ENCODE results near the gene DIS3L2. TPM values are rescaled to one million over a fixed set of nuclear protein-coding genes. Genes with fewer than 3 reads are reported as not detected.
A peak's percentile ranks its signal among the peaks of the same experiment; 100 is the strongest.
"Not testable (repeated sequence)": the region's sequence is repeated elsewhere in the genome, so short reads cannot be mapped to it uniquely, and the experiment has no call there.

Gene DIS3L2
- total RNA-seq, 2 experiments from 2014 or later, result 25.6 to 34.5 TPM

GRCh38 chr2:232333361-232334135 lies 372.0 kb downstream of the DIS3L2 start:
- intact Hi-C loops (cut with DNase I, micrococcal nuclease), result no loop called here
- CTCF ChIA-PET, result interaction anchor here (0.6 to 0.7 kb wide), 3 partner anchors 18 to 154 kb away, joined by 3 read pairs; no protein-coding TSS in a partner anchor
- Mint-ChIP-seq H3K9me3 (ENCODE audit: low read depth) (no peaks in the 10 kb centered on the region), H3K4me1 (no peaks in the 10 kb centered on the region), H3K27ac (no peak overlapping the region), H3K4me3 (no peak overlapping the region), H3K27me3 (no peaks in the 10 kb centered on the region), H3K36me3 (ENCODE audit: low read depth) (no peaks in the 10 kb centered on the region)
- POLR2A ChIA-PET, result no interaction called here
- DNase-seq (peak; percentile 28), ATAC-seq (peak; percentile 17)

DNA sequence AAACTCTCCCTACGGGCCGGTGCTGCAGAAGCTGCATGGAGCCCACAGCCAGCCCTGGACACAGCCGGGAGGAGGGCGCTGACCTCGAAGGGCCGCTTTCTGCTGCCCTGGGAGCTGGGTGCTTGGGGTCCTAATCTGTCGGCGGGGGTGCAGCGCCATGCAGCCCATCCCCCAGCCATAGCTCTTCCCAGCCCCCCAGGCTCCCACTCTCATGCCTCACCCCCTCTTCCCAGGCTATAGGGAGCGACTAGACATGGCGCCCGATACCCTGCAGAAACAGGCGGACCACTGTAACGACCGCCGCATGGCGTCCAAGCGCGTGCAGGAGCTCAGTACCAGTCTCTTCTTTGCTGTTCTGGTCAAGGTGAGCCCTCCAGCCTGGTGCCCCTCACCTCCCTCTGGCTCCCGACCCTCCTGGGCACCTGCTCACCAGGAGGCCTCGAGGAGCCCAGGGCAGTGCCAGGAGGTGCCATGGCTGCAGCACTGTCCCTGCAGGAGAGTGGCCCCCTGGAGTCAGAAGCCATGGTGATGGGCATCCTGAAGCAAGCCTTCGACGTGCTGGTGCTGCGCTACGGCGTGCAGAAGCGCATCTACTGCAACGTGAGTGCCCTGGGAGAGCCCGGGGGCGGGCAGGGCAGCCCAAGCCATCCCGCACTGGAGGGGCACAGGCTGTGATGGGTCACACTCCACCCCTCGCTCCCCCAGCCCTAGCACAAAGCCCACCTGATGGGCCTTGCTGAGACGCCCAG lies 372.8 kb downstream of the DIS3L2 start:
- H3K36me3 Mint-ChIP-seq (ENCODE audit: low read depth); H3K27ac Mint-ChIP-seq; H3K27me3 Mint-ChIP-seq; POLR2A ChIA-PET; H3K4me3 Mint-ChIP-seq; H3K9me3 Mint-ChIP-seq (ENCODE audit: low read depth); intact Hi-C loops (cut with DNase I, micrococcal nuclease); ATAC-seq; H3K4me1 Mint-ChIP-seq: not testable (repeated sequence)
- CTCF ChIA-PET, result interaction anchor here (0.7 kb wide), 2 partner anchors 19 to 32 kb away, joined by 3 read pairs; no protein-coding TSS in a partner anchor
- peak; percentile 3 for DNase-seq

GRCh38 chr2:232334885-232335205 lies 373.3 kb downstream of the DIS3L2 start:
- POLR2A ChIA-PET; H3K27me3 Mint-ChIP-seq; H3K4me3 Mint-ChIP-seq; H3K4me1 Mint-ChIP-seq; H3K27ac Mint-ChIP-seq; DNase-seq; H3K36me3 Mint-ChIP-seq (ENCODE audit: low read depth); ATAC-seq; H3K9me3 Mint-ChIP-seq (ENCODE audit: low read depth): not testable (repeated sequence)
- CTCF ChIA-PET, result interaction anchor here (0.7 to 1.2 kb wide), 2 partner anchors 12 to 105 kb away, joined by 3 read pairs; no protein-coding TSS in a partner anchor
- intact Hi-C loops (cut with DNase I, micrococcal nuclease), result loop anchor here in 1 of 2 experiments (5.0 kb wide), 1 partner anchor 102 kb away; no protein-coding TSS in a partner anchor

GRCh38 chr2:232335206-232335858 lies 373.8 kb downstream of the DIS3L2 start:
- H3K27ac Mint-ChIP-seq; H3K4me1 Mint-ChIP-seq; H3K27me3 Mint-ChIP-seq; H3K36me3 Mint-ChIP-seq (ENCODE audit: low read depth); H3K9me3 Mint-ChIP-seq (ENCODE audit: low read depth); H3K4me3 Mint-ChIP-seq; POLR2A ChIA-PET: not testable (repeated sequence)
- CTCF ChIA-PET, result interaction anchor here (0.6 to 1.5 kb wide), 5 partner anchors 12 to 433 kb away, joined by 3 read pairs; no protein-coding TSS in a partner anchor
- intact Hi-C loops (cut with DNase I, micrococcal nuclease), result loop anchor here in 1 of 2 experiments (5.0 kb wide), 1 partner anchor 102 kb away; no protein-coding TSS in a partner anchor
- DNase-seq (peak; percentile 3), ATAC-seq (peak; percentile 66)

DNA sequence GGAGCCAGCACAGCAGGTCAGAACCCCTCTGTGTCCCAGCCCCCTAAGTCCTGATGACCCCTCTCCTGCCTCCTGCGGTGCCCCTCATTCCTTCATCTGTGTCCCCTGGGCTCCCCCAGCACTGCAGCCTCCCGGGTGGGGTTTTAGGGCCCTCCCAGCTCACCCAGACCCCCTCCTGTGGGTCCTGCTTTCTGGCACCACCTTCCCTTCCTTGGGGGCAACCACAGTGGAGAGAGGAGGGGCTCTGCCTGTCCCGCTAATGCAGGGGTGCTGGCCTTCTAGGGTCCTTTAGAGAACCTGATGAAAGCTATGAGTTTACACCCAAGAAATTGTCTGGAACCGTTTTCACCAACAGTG lies 374.3 kb downstream of the DIS3L2 start:
- ChIA-PET POLR2A (no interaction called here), CTCF (interaction anchor here (0.6 to 1.5 kb wide), 6 partner anchors 13 to 434 kb away, joined by 3 to 5 read pairs (median 3); no protein-coding TSS in a partner anchor)
- H3K27ac Mint-ChIP-seq, result no peak overlapping the region
- no peaks in the 10 kb centered on the region for H3K4me1 Mint-ChIP-seq
- no peak overlapping the region for H3K4me3 Mint-ChIP-seq
- ATAC-seq (no peak), DNase-seq (no peak)
- no peaks in the 10 kb centered on the region for H3K27me3 Mint-ChIP-seq
- intact Hi-C loops (cut with DNase I, micrococcal nuclease), result loop anchor here (1.0 to 5.0 kb wide), 2 partner anchors 101 to 104 kb away; no protein-coding TSS in a partner anchor
- peaks cover 2% of the 10 kb centered on the region for H3K36me3 Mint-ChIP-seq (ENCODE audit: low read depth)
- no peaks in the 10 kb centered on the region for H3K9me3 Mint-ChIP-seq (ENCODE audit: low read depth)

- intact Hi-C loops (cut with DNase I, micrococcal nuclease), result loop anchor here (1.0 to 5.0 kb wide), 2 partner anchors 101 to 104 kb away; no protein-coding TSS in a partner anchor
- no peak overlapping the region for H3K27ac Mint-ChIP-seq
- no peak for ATAC-seq
- DNase-seq, result peak; percentile 2
- CTCF ChIA-PET, result interaction anchor here (0.6 to 1.5 kb wide), 8 partner anchors 13 to 913 kb away, joined by 3 to 5 read pairs (median 3); no protein-coding TSS in a partner anchor
- no peaks in the 10 kb centered on the region for H3K4me1 Mint-ChIP-seq
- peaks cover 2% of the 10 kb centered on the region for H3K36me3 Mint-ChIP-seq (ENCODE audit: low read depth)
- POLR2A ChIA-PET, result no interaction called here
- H3K9me3 Mint-ChIP-seq (ENCODE audit: low read depth), result no peaks in the 10 kb centered on the region
- no peaks in the 10 kb centered on the region for H3K27me3 Mint-ChIP-seq
- no peak overlapping the region for H3K4me3 Mint-ChIP-seq
Observed at GRCh38 chr2:232336241-232336736, 374.8 kb downstream of the DIS3L2 start.

- CTCF ChIA-PET, result interaction anchor here (0.6 to 1.5 kb wide), 2 partner anchors 428 to 912 kb away, joined by 3 read pairs; no protein-coding TSS in a partner anchor
- no peak for ATAC-seq
- no peaks in the 10 kb centered on the region for H3K9me3 Mint-ChIP-seq (ENCODE audit: low read depth)
- peak; percentile 2 for DNase-seq
- no peaks in the 10 kb centered on the region for H3K27me3 Mint-ChIP-seq
- H3K4me1 Mint-ChIP-seq, result no peaks in the 10 kb centered on the region
- POLR2A ChIA-PET, result no interaction called here
- intact Hi-C loops (cut with DNase I, micrococcal nuclease), result loop anchor here (1.0 to 5.0 kb wide), 2 partner anchors 100 to 103 kb away; no protein-coding TSS in a partner anchor
- H3K4me3 Mint-ChIP-seq, result no peak overlapping the region
- peaks cover 2% of the 10 kb centered on the region for H3K36me3 Mint-ChIP-seq (ENCODE audit: low read depth)
- no peak overlapping the region for H3K27ac Mint-ChIP-seq
Observed at GRCh38 chr2:232336981-232337720, 375.6 kb downstream of the DIS3L2 start.

DNA sequence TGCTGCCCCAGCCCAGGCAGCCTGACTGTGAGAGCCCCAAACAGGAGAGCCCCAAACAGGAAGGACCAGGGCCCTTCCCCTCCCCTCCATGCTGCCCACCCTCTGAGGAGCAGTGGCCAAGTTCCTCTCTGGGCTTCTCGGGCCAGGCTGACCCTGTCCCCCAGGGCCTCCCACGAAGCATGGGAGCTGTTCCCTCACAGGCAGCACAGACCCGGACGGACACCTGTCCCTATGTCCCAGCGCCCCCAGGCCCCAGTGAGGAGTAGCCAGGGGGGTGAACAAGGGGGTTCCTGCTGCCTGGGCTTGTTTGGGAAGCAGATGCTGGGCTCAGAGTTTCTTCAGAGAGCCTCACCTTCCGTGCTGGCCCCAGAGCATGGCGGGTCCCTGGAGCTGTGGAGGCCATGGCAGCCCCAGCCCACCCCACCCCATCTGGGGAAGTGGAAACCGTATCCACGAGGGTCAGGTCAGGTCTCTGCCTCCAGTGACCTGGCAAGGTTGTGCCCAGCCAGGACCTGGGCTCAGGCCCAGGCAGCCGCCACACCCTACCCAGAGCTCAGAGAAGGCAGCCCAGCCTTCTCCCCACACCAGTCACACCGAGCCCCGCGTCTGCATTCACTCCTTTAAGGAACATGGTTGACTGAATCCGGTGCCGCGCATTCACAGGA lies 376.7 kb downstream of the DIS3L2 start:
- intact Hi-C loops (cut with DNase I, micrococcal nuclease), result loop anchor here in 1 of 2 experiments (5.0 kb wide), 1 partner anchor 99 kb away; no protein-coding TSS in a partner anchor
- H3K4me1 Mint-ChIP-seq; ATAC-seq; H3K27ac Mint-ChIP-seq; H3K4me3 Mint-ChIP-seq; H3K36me3 Mint-ChIP-seq (ENCODE audit: low read depth); CTCF ChIA-PET; POLR2A ChIA-PET; H3K9me3 Mint-ChIP-seq (ENCODE audit: low read depth); H3K27me3 Mint-ChIP-seq: not testable (repeated sequence)
- DNase-seq, result peak; percentile 2

- Mint-ChIP-seq H3K4me1 (peaks cover 2% of the 10 kb centered on the region), H3K4me3 (no peak overlapping the region), H3K27ac (no peak overlapping the region), H3K36me3 (ENCODE audit: low read depth) (peaks cover 2% of the 10 kb centered on the region), H3K9me3 (ENCODE audit: low read depth) (no peaks in the 10 kb centered on the region), H3K27me3 (no peaks in the 10 kb centered on the region)
- ChIA-PET POLR2A (no interaction called here), CTCF (interaction anchor here (0.6 kb wide), 1 partner anchor 90 kb away, joined by 3 read pairs; no protein-coding TSS in a partner anchor)
- intact Hi-C loops (cut with DNase I, micrococcal nuclease), result loop anchor here in 1 of 2 experiments (5.0 kb wide), 1 partner anchor 99 kb away; no protein-coding TSS in a partner anchor
- peak; percentile 2 for DNase-seq
- no peak for ATAC-seq
Observed at GRCh38 chr2:232338759-232339106, 377.2 kb downstream of the DIS3L2 start.

All from activated CD4-positive, alpha-beta T cell treated with anti-CD3 and anti-CD28 coated beads for 36 hours (primary cell).